ENCODE measurements around the gene TTLL7. TPM values are rescaled to one million over a fixed set of nuclear protein-coding genes. Genes with fewer than 3 reads are reported as not detected.
A peak's percentile ranks its signal among the peaks of the same experiment; 100 is the strongest.

Gene TTLL7
- total and polyA plus RNA-seq, 9 donors, result 14.0 to 35.0 (median 22.1) TPM

DNA sequence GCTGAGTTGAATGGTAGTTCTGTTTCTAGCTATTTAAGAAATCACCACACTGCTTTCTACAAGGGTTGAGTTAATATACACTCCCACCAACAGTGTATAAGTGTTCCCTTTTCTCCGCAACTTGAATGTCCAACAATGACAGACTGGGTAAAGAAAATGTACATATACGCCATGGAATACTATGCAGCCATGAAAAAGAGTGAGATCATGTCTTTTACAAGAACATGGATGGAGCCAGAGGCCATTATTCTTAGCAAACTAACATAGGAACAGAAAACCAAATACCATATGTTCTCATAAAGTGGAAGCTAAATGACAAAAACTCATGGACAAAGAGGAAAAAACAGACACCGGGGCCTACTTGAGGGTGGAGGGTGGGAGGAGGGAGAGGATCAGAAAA, 14.8 kb upstream of the TTLL7 start:
- DNase-seq, result no peak
- H3K27ac ChIP-seq (ENCODE audit: low read length), result no peak overlapping the region
- H3K4me1 ChIP-seq (ENCODE audit: control insufficient read depth, insufficient read depth, low read length), result no peaks in the 10 kb centered on the region
- no peaks in the 10 kb centered on the region for H3K36me3 ChIP-seq (ENCODE audit: control insufficient read depth, insufficient read depth, low read length)
- WGBS (ENCODE audit: insufficient coverage), result no CpG with 5 or more reads among the region's 3 CpGs
- H3K27me3 ChIP-seq (ENCODE audit: control insufficient read depth, insufficient read depth, low read length), result no peaks in the 10 kb centered on the region
- no peaks in the 10 kb centered on the region for H3K9me3 ChIP-seq (replicated peaks; ENCODE audit: control insufficient read depth, low read depth, low read length)
- no peak overlapping the region for H3K4me3 ChIP-seq (ENCODE audit: low read length)

DNA sequence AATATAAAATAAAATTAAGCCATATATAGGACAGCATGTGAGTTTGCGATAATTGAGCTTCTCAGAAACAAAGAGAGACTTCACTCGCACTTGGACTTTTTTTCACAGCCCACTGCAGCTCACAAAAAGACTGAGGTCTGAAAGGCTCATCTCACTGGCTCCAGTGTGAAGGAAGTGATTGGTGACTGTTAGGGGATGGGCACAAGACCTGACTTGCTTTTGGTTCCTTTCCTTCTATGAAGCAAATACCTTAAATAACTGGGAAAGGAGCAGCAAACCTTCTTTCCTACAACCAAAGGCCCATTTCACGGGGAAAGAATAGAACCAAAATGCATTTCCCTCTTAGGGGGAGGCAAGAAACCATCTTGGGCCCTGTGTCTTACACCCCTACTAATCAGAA, 13.1 kb upstream of the TTLL7 start:
- Histone ChIP-seq H3K4me3 (ENCODE audit: low read length) (no peak overlapping the region), H3K4me1 (ENCODE audit: control insufficient read depth, insufficient read depth, low read length) (no peaks in the 10 kb centered on the region), H3K36me3 (ENCODE audit: control insufficient read depth, insufficient read depth, low read length) (no peaks in the 10 kb centered on the region), H3K9me3 (replicated peaks; ENCODE audit: control insufficient read depth, low read depth, low read length) (no peaks in the 10 kb centered on the region), H3K27ac (ENCODE audit: low read length) (no peak overlapping the region), H3K27me3 (ENCODE audit: control insufficient read depth, insufficient read depth, low read length) (no peaks in the 10 kb centered on the region)
- WGBS (ENCODE audit: insufficient coverage), result no CpG with 5 or more reads among the region's 3 CpGs
- DNase-seq, result no peak

DNA sequence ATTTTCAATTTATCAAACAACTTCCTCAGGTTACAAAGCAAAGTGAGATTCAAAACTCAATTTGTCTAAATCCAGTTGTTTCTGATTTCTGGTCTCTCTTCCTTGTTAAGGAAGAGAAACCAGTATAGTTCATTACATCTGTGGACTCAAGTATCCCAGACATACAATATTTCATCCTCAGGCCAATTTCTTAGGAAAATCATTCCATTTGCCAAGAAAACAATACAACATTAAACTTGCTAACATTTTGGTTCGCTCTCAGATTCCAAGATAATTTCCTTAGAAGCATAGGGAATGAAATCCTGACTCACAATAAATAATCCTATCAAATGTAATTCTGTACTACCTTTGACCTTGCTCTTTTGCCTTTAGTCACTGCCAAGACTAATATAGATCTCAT, 11.2 kb upstream of the TTLL7 start:
- Histone ChIP-seq H3K27ac (ENCODE audit: low read length) (no peak overlapping the region), H3K27me3 (ENCODE audit: control insufficient read depth, insufficient read depth, low read length) (no peaks in the 10 kb centered on the region), H3K9me3 (replicated peaks; ENCODE audit: control insufficient read depth, low read depth, low read length) (no peaks in the 10 kb centered on the region), H3K4me1 (ENCODE audit: control insufficient read depth, insufficient read depth, low read length) (no peaks in the 10 kb centered on the region), H3K4me3 (ENCODE audit: low read length) (no peak overlapping the region), H3K36me3 (ENCODE audit: control insufficient read depth, insufficient read depth, low read length) (no peaks in the 10 kb centered on the region)
- 17% methylated on average over 1 of the region's 1 CpG for WGBS (ENCODE audit: insufficient coverage)
- DNase-seq, result peak; percentile 78

GRCh38 chr1:84008631-84009030, 9.7 kb upstream of the TTLL7 start:
- Histone ChIP-seq H3K36me3 (ENCODE audit: control insufficient read depth, insufficient read depth, low read length) (no peaks in the 10 kb centered on the region), H3K9me3 (replicated peaks; ENCODE audit: control insufficient read depth, low read depth, low read length) (no peaks in the 10 kb centered on the region), H3K27me3 (ENCODE audit: control insufficient read depth, insufficient read depth, low read length) (no peaks in the 10 kb centered on the region), H3K4me3 (ENCODE audit: low read length) (no peak overlapping the region), H3K4me1 (ENCODE audit: control insufficient read depth, insufficient read depth, low read length) (no peaks in the 10 kb centered on the region), H3K27ac (ENCODE audit: low read length) (no peak overlapping the region)
- DNase-seq, result no peak
- WGBS (ENCODE audit: insufficient coverage), result 100% methylated on average over 4 of the region's 5 CpGs

GRCh38 chr1:84006591-84006990, 7.7 kb upstream of the TTLL7 start:
- Histone ChIP-seq H3K9me3 (replicated peaks; ENCODE audit: control insufficient read depth, low read depth, low read length) (no peaks in the 10 kb centered on the region), H3K36me3 (ENCODE audit: control insufficient read depth, insufficient read depth, low read length) (no peaks in the 10 kb centered on the region), H3K27ac (ENCODE audit: low read length) (no peak overlapping the region), H3K4me1 (ENCODE audit: control insufficient read depth, insufficient read depth, low read length) (no peaks in the 10 kb centered on the region), H3K27me3 (ENCODE audit: control insufficient read depth, insufficient read depth, low read length) (no peaks in the 10 kb centered on the region), H3K4me3 (ENCODE audit: low read length) (no peak overlapping the region)
- no CpG with 5 or more reads among the region's 6 CpGs for WGBS (ENCODE audit: insufficient coverage)
- DNase-seq, result no peak

DNA sequence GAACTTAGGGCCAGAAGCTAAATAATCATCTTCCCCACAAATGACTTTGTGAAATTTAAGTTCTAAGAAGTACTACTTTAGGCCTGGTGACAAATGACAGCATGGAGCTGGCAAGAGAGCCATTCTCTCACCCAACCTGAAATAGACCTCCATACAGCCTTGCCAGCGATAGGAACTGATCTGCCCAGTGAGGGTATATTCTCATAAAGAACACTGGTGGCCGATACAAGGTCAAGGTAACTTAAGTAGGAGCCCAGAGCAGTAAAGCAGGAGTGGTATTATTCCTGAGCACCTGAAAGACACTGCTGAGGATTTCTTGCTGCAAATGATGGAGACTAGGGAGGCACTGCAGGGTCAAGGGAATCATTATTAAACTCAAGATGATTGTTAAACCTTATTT, 2.6 kb upstream of the TTLL7 start:
- H3K4me3 ChIP-seq (ENCODE audit: low read length), result no peak overlapping the region
- no peaks in the 10 kb centered on the region for H3K36me3 ChIP-seq (ENCODE audit: control insufficient read depth, insufficient read depth, low read length)
- peaks cover 8% of the 10 kb centered on the region for H3K27me3 ChIP-seq (ENCODE audit: control insufficient read depth, insufficient read depth, low read length)
- no peak overlapping the region for H3K27ac ChIP-seq (ENCODE audit: low read length)
- no peak for DNase-seq
- peaks cover 13% of the 10 kb centered on the region for H3K4me1 ChIP-seq (ENCODE audit: control insufficient read depth, insufficient read depth, low read length)
- WGBS (ENCODE audit: insufficient coverage), result 100% methylated on average over 1 of the region's 2 CpGs
- H3K9me3 ChIP-seq (replicated peaks; ENCODE audit: control insufficient read depth, low read depth, low read length), result no peaks in the 10 kb centered on the region

DNA sequence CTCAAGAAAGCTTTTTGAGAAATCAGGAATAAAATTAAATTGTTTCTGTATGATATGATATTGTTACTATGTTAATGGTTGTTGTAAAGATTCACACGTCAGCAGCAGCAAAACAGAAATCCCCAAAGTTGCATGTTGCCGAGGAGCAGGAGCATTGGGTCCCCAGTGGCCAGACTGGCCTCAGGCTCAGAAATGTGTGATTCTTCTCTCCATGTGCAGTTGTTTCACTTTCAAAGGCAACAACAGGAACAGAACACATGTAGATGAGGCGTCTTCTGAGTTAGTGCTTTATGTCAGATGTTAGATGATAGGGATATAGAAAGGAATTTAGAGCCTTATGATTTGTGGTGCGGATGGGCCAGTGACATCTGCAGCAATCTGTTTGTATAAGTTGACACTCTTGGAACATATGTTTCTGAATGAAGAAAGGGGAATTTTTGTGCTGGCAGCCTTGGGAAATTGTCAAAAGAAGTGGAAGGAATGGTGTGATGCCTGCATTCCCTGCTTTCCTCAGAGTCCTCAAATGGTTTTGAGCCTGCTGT, 2.1 kb upstream of the TTLL7 start:
- no peak overlapping the region for H3K27ac ChIP-seq (ENCODE audit: low read length)
- no peaks in the 10 kb centered on the region for H3K9me3 ChIP-seq (replicated peaks; ENCODE audit: control insufficient read depth, low read depth, low read length)
- peaks cover 8% of the 10 kb centered on the region for H3K27me3 ChIP-seq (ENCODE audit: control insufficient read depth, insufficient read depth, low read length)
- H3K36me3 ChIP-seq (ENCODE audit: control insufficient read depth, insufficient read depth, low read length), result no peaks in the 10 kb centered on the region
- H3K4me1 ChIP-seq (ENCODE audit: control insufficient read depth, insufficient read depth, low read length), result peaks cover 13% of the 10 kb centered on the region
- DNase-seq, result peak; percentile 13
- H3K4me3 ChIP-seq (ENCODE audit: low read length), result no peak overlapping the region
- WGBS (ENCODE audit: insufficient coverage), result 51% methylated on average over 4 of the region's 4 CpGs

DNA sequence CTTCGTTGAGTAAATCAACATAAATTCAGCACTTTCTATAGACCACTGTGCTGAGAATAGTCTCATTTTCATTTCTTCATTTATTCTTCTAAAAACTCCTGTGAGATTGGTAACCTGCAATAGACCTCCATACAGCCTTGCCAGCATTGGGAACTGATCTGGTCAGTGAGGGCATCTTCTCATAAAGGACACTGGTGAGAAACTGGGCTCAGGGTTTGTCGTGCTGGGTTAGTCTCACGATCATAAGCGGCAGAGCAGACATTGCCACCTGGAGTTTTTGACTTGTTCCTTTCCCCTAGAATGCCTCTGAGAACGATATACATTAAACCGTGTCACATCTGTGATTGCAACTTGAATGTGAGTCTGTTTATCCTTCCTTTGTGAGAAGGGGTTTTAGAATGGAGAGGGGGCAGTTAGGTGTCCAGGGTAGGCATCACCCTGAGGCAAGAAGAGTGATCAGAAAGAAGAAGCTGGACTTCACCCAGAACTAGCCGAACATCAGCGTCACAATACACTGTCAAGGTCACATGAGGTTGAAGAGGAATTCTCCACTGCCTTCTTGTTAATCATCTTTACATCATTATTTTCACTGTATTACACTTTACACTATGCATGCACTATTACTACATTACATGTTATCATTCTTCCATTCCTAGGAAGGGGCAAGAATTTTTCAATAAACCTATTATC, 1.4 kb upstream of the TTLL7 start:
- DNase-seq, result no peak
- 84% methylated on average over 5 of the region's 8 CpGs for WGBS (ENCODE audit: insufficient coverage)
- Histone ChIP-seq H3K36me3 (ENCODE audit: control insufficient read depth, insufficient read depth, low read length) (no peaks in the 10 kb centered on the region), H3K4me1 (ENCODE audit: control insufficient read depth, insufficient read depth, low read length) (peaks cover 13% of the 10 kb centered on the region), H3K27me3 (ENCODE audit: control insufficient read depth, insufficient read depth, low read length) (peaks cover 8% of the 10 kb centered on the region), H3K27ac (ENCODE audit: low read length) (no peak overlapping the region), H3K9me3 (replicated peaks; ENCODE audit: control insufficient read depth, low read depth, low read length) (no peaks in the 10 kb centered on the region), H3K4me3 (ENCODE audit: low read length) (no peak overlapping the region)

- H3K27me3 ChIP-seq (ENCODE audit: control insufficient read depth, insufficient read depth, low read length), result peaks cover 8% of the 10 kb centered on the region
- peak; percentile 88 for DNase-seq
- WGBS (ENCODE audit: insufficient coverage), result 2% methylated on average over 14 of the region's 26 CpGs
- H3K4me3 ChIP-seq (ENCODE audit: low read length), result peak overlapping the region; percentile 85
- H3K36me3 ChIP-seq (ENCODE audit: control insufficient read depth, insufficient read depth, low read length), result no peaks in the 10 kb centered on the region
- H3K4me1 ChIP-seq (ENCODE audit: control insufficient read depth, insufficient read depth, low read length), result peaks cover 13% of the 10 kb centered on the region
- peak overlapping the region; percentile 95 for H3K27ac ChIP-seq (ENCODE audit: low read length)
- H3K9me3 ChIP-seq (replicated peaks; ENCODE audit: control insufficient read depth, low read depth, low read length), result no peaks in the 10 kb centered on the region
Measured at GRCh38 chr1:83999316-83999819, 436 bp upstream of the TTLL7 start.

GRCh38 chr1:83998205-83998497, 781 bp downstream of the TTLL7 start:
- Histone ChIP-seq H3K4me3 (ENCODE audit: low read length) (peak overlapping the region; percentile 85), H3K27me3 (ENCODE audit: control insufficient read depth, insufficient read depth, low read length) (peaks cover 8% of the 10 kb centered on the region), H3K27ac (ENCODE audit: low read length) (peak overlapping the region; percentile 95), H3K4me1 (ENCODE audit: control insufficient read depth, insufficient read depth, low read length) (peaks cover 13% of the 10 kb centered on the region), H3K36me3 (ENCODE audit: control insufficient read depth, insufficient read depth, low read length) (no peaks in the 10 kb centered on the region), H3K9me3 (replicated peaks; ENCODE audit: control insufficient read depth, low read depth, low read length) (no peaks in the 10 kb centered on the region)
- no peak for DNase-seq
- 19% methylated on average over 3 of the region's 4 CpGs for WGBS (ENCODE audit: insufficient coverage)
